DOHH2 (cell line): ENCODE data around the gene TRPC1.

Source experiments
- H3F3A ChIP-seq: fragments of 200-600 bp; sonication (generic), shearing (Covaris generic); 2 replicates; pipeline ENCODE4 v1.6.0; 2016; ENCODE audit warnings: antibody characterized with exemption, mild to moderate bottlenecking; ENCODE audit not compliant: control insufficient read depth, insufficient read depth
- H3K27ac ChIP-seq: fragments of 200-600 bp; sonication (generic); 2 replicates; pipeline ENCODE4 v1.5.1; 2014; ENCODE audit warnings: low read depth, mild to moderate bottlenecking, low read length, moderate library complexity
- H3K27me3 ChIP-seq: fragments of 200-600 bp; sonication (generic); 2 replicates; pipeline ENCODE4 v1.6.1; 2014; ENCODE audit warnings: mild to moderate bottlenecking, low read length, mixed read lengths; ENCODE audit not compliant: control insufficient read depth
- H3K36me3 ChIP-seq: fragments of 200-600 bp; sonication (generic); 2 replicates; pipeline ENCODE4 v1.6.1; 2014; ENCODE audit warnings: mild to moderate bottlenecking, low read length, moderate library complexity, mixed read lengths; ENCODE audit not compliant: control insufficient read depth
- H3K4me1 ChIP-seq: fragments of 200-600 bp; sonication (generic); 2 replicates; pipeline ENCODE4 v1.6.1; 2014; ENCODE audit warnings: mild to moderate bottlenecking, low read length, mixed read lengths; ENCODE audit not compliant: control insufficient read depth
- H3K4me2 ChIP-seq: fragments of 200-600 bp; sonication (generic); 2 replicates; pipeline ENCODE4 v1.6.0; 2014; ENCODE audit warnings: mild to moderate bottlenecking, low read length, moderate library complexity
- H3K4me3 ChIP-seq: fragments of 200-600 bp; sonication (generic); 2 replicates; pipeline ENCODE4 v1.5.1; 2014; ENCODE audit warnings: mild to moderate bottlenecking, low read length, mixed read lengths
- H3K79me2 ChIP-seq: fragments of 200-600 bp; sonication (generic); 2 replicates; pipeline ENCODE4 v1.6.1; 2014; ENCODE audit warnings: mild to moderate bottlenecking, low read length, mixed read lengths; ENCODE audit not compliant: control insufficient read depth
- H3K9me2 ChIP-seq: fragments of 200-600 bp; sonication (generic); replicated peaks from 2 replicates; pipeline ENCODE4 v1.6.1; 2014; ENCODE audit warnings: mild to moderate bottlenecking, low read length, mixed read lengths; ENCODE audit not compliant: control insufficient read depth
- H3K9me3 ChIP-seq: fragments of 200-600 bp; sonication (generic); 2 replicates; pipeline ENCODE4 v1.6.1; 2014; ENCODE audit warnings: antibody characterized with exemption, low read length, mixed read lengths; ENCODE audit not compliant: control insufficient read depth, insufficient read depth
- H4K20me1 ChIP-seq: fragments of 200-600 bp; sonication (generic); 2 replicates; pipeline ENCODE4 v1.6.0; 2014; ENCODE audit warnings: low read depth, mild to moderate bottlenecking, antibody characterized with exemption, low read length, moderate library complexity; ENCODE audit not compliant: control insufficient read depth, insufficient read depth
- CTCF ChIP-seq: fragments of 200-600 bp; sonication (generic); IDR thresholded peaks from one replicate; pipeline ENCODE4 v1.5.1; 2014; ENCODE audit warnings: antibody characterized with exemption, mild to moderate bottlenecking, low read depth, low read length; ENCODE audit not compliant: poor library complexity, severe bottlenecking
- EZH2phosphoT487 ChIP-seq: fragments of 200-600 bp; sonication (generic); IDR thresholded peaks from 2 replicates; pipeline ENCODE4 v1.6.1; 2017; ENCODE audit warnings: borderline replicate concordance, mild to moderate bottlenecking, antibody characterized with exemption, low read length, moderate library complexity, mixed read lengths

The TRPC1 gene

GRCh38 chr3:142724682-142725356, 985 bp downstream of the TRPC1 start:
- H3K27ac ChIP-seq = no peak overlapping the region
- H3F3A ChIP-seq = peaks cover 3% of the 10 kb centered on the region; the same call in 1 of the 2 replicates
- no peaks in the 10 kb centered on the region for H3K79me2 ChIP-seq
- peak overlapping the region; percentile 79 for H3K4me3 ChIP-seq
- H3K4me2 ChIP-seq = peak overlapping the region; percentile 81
- H4K20me1 ChIP-seq = no peaks in the 10 kb centered on the region
- no peaks in the 10 kb centered on the region for H3K9me3 ChIP-seq
- 0 out of 2 replicates have a peak, but pooled peaks cover 5% of the 10 kb centered on the region for H3K27me3 ChIP-seq
- no peaks in the 10 kb centered on the region for H3K9me2 ChIP-seq
- no peaks in the 10 kb centered on the region for H3K36me3 ChIP-seq
- peaks cover 8% of the 10 kb centered on the region for H3K4me1 ChIP-seq
- TF ChIP-seq CTCF (no peak), EZH2phosphoT487 (no peak)

- peak overlapping the region; percentile 81 for H3K4me2 ChIP-seq
Measured at GRCh38 chr3:142725357-142725739, 1.5 kb downstream of the TRPC1 start.

GRCh38 chr3:142726017-142726416, 2.2 kb downstream of the TRPC1 start:
- Histone ChIP-seq H3K4me1 (peaks cover 8% of the 10 kb centered on the region), H3F3A (peaks cover 3% of the 10 kb centered on the region; the same call in 1 of the 2 replicates), H4K20me1 (no peaks in the 10 kb centered on the region), H3K27me3 (0 out of 2 replicates have a peak, but pooled peaks cover 5% of the 10 kb centered on the region), H3K79me2 (no peaks in the 10 kb centered on the region), H3K27ac (no peak overlapping the region), H3K4me2 (no peak overlapping the region), H3K9me3 (no peaks in the 10 kb centered on the region), H3K9me2 (no peaks in the 10 kb centered on the region), H3K4me3 (no peak overlapping the region), H3K36me3 (no peaks in the 10 kb centered on the region)
- TF ChIP-seq EZH2phosphoT487 (no peak), CTCF (no peak)

More at GRCh38 chr3:142725357-142725739, 1.5 kb downstream of the TRPC1 start:
- Histone ChIP-seq H3K27ac (no peak overlapping the region), H3K4me1 (peaks cover 8% of the 10 kb centered on the region), H3F3A (peaks cover 3% of the 10 kb centered on the region; the same call in 1 of the 2 replicates), H3K36me3 (no peaks in the 10 kb centered on the region), H4K20me1 (no peaks in the 10 kb centered on the region), H3K4me3 (no peak overlapping the region; the same call in 1 of the 2 replicates), H3K79me2 (no peaks in the 10 kb centered on the region), H3K27me3 (0 out of 2 replicates have a peak, but pooled peaks cover 5% of the 10 kb centered on the region), H3K9me2 (no peaks in the 10 kb centered on the region), H3K9me3 (no peaks in the 10 kb centered on the region)
- TF ChIP-seq EZH2phosphoT487 = no peak
- TF ChIP-seq CTCF = no peak
